Keratinocyte (primary cell): ENCODE measurements around the gene FBLN5. TPM values are rescaled to one million over a fixed set of nuclear protein-coding genes. Genes with fewer than 3 reads are reported as not detected.

ENCODE experiments used
- DNase-seq: peaks from one replicate; pipeline ENCODE4 v3.0.0-alpha.2; 2011; ENCODE audit warnings: low read depth, missing footprints, low spot score
- FAIRE-seq: peaks from 2 replicates; lab custom pipeline; 2011; peaks lifted over from hg19 to GRCh38; lab: Jason Lieb, UNC
- H2AFZ ChIP-seq: 2 replicates; pipeline ENCODE4 v1.6.0; 2012; ENCODE audit warnings: low read length, control low read depth, inconsistent platforms; ENCODE audit not compliant: control insufficient read depth
- H3K27ac ChIP-seq: 2 replicates; pipeline ENCODE4 v1.5.1; 2011; ENCODE audit warnings: low read length; ENCODE audit not compliant: control insufficient read depth, insufficient read depth
- H3K27me3 ChIP-seq: 3 replicates; pipeline ENCODE4 v1.6.0; 2011; ENCODE audit warnings: low read length; ENCODE audit not compliant: control insufficient read depth, insufficient read depth; ENCODE audit errors: extremely low read depth
- H3K36me3 ChIP-seq, 2 experiments: 2 replicates in 1 of 2; 3 replicates in 1 of 2; pipeline ENCODE4 v1.5.1; 2011; ENCODE audit warnings: low read length in 2 of 2, mild to moderate bottlenecking in 1 of 2; ENCODE audit not compliant: control insufficient read depth in 2 of 2, insufficient read depth in 2 of 2; ENCODE audit errors: extremely low read depth in 1 of 2
- H3K4me1 ChIP-seq: 3 replicates; pipeline ENCODE4 v1.5.1; 2011; ENCODE audit warnings: low read length; ENCODE audit not compliant: control insufficient read depth, insufficient read depth; ENCODE audit errors: extremely low read depth
- H3K4me2 ChIP-seq: 3 replicates; pipeline ENCODE4 v1.6.0; 2011; ENCODE audit warnings: low read depth, low read length; ENCODE audit not compliant: control insufficient read depth, insufficient read depth; ENCODE audit errors: extremely low read depth
- H3K4me3 ChIP-seq, 3 experiments: fragments of 200-600 bp in 1 of 3; sonication (generic) in 1 of 3; 2 replicates in 2 of 3; 3 replicates in 1 of 3; pipeline ENCODE4 v1.5.1; 2011 to 2016; ENCODE audit warnings: low read length in 3 of 3, mild to moderate bottlenecking in 3 of 3, control low read depth in 2 of 3, inconsistent platforms in 1 of 3, low read depth in 1 of 3, mixed read lengths in 1 of 3, mixed run types in 1 of 3, moderate library complexity in 1 of 3; ENCODE audit not compliant: control insufficient read depth in 2 of 3, insufficient read depth in 2 of 3; ENCODE audit errors: extremely low read depth in 1 of 3
- H3K79me2 ChIP-seq: 2 replicates; pipeline ENCODE4 v1.6.0; 2012; ENCODE audit warnings: low read length; ENCODE audit not compliant: control insufficient read depth, insufficient read depth
- H3K9ac ChIP-seq: 3 replicates; pipeline ENCODE4 v1.6.0; 2011; ENCODE audit warnings: low read length; ENCODE audit not compliant: control insufficient read depth, insufficient read depth; ENCODE audit errors: extremely low read depth
- H3K9me1 ChIP-seq: 3 replicates; pipeline ENCODE4 v1.6.0; 2011; ENCODE audit warnings: low read length; ENCODE audit not compliant: control insufficient read depth, insufficient read depth; ENCODE audit errors: extremely low read depth
- H3K9me3 ChIP-seq: 2 replicates; pipeline ENCODE4 v1.5.1; 2012; ENCODE audit warnings: low read depth, low read length; ENCODE audit not compliant: control insufficient read depth
- H4K20me1 ChIP-seq: 3 replicates; pipeline ENCODE4 v1.6.0; 2011; ENCODE audit warnings: low read length; ENCODE audit not compliant: control insufficient read depth, insufficient read depth; ENCODE audit errors: extremely low read depth
- EZH2 ChIP-seq: IDR thresholded peaks from one replicate; pipeline ENCODE4 v1.6.1; 2012; ENCODE audit warnings: inconsistent platforms, mild to moderate bottlenecking, low read length, moderate library complexity
- dilution Hi-C: fragments of 300-500 bp; cut with MboI; formaldehyde crosslinking; loops from one replicate; pipeline ENCODE4 v1.7.0; 2020; ENCODE audit warnings: low sequenced_read_pairs; ENCODE audit not compliant: extremely low pct_ligation_motif_present
- polyA plus RNA-seq, 5 experiments: library from polyadenylated mRNA; depleted of rRNA in 3 of 5; stranded (reverse) in 3 of 5; stranded (forward) in 1 of 5; unstranded in 1 of 5; fragments of >200 nt; gene quantifications; 1 replicate in 1 of 5; 2 replicates in 3 of 5; 3 replicates in 1 of 5; pipeline versions ENCODE4 v1.2.1 to v1.2.3, GENCODE V29; 2011 to 2012; ENCODE audit warnings: missing spikeins in 2 of 5, low read depth in 1 of 5, low replicate concordance in 1 of 5
- TF ChIP-seq, protein P1 (sequence below), 3 experiments: IDR thresholded peaks in 1 of 3; conservative IDR thresholded peaks in 1 of 3; optimal IDR thresholded peaks in 1 of 3; 2 replicates in 2 of 3; 3 replicates in 1 of 3; pipeline versions ENCODE3 to v1.5.1; 2011; ENCODE audit warnings: low read length in 3 of 3, mild to moderate bottlenecking in 3 of 3, moderate library complexity in 2 of 3, control low read depth in 1 of 3, inconsistent platforms in 1 of 3; ENCODE audit not compliant: insufficient read depth in 2 of 3; ENCODE audit errors: extremely low read depth in 1 of 3

FBLN5 gene
- polyA plus RNA-seq, 1 donor (not counting 4 experiments of a cell fraction or from before 2014, with no cell fraction given), result 0.10 TPM

GRCh38 chr14:91903070-91903469, 44.4 kb downstream of the FBLN5 start:
- Histone ChIP-seq H3K79me2 (no peaks in the 10 kb centered on the region), H3K4me1 (no peaks in the 10 kb centered on the region), H3K4me2 (no peak overlapping the region), H4K20me1 (no peaks in the 10 kb centered on the region), H3K9ac (no peak overlapping the region), H2AFZ (no peak overlapping the region), H3K27me3 (peaks cover 5% of the 10 kb centered on the region), H3K4me3 (no peak overlapping the region), H3K9me3 (no peaks in the 10 kb centered on the region), H3K36me3 (no peaks in the 10 kb centered on the region), H3K27ac (no peak overlapping the region), H3K9me1 (no peaks in the 10 kb centered on the region)
- TF ChIP-seq, protein P1, sequence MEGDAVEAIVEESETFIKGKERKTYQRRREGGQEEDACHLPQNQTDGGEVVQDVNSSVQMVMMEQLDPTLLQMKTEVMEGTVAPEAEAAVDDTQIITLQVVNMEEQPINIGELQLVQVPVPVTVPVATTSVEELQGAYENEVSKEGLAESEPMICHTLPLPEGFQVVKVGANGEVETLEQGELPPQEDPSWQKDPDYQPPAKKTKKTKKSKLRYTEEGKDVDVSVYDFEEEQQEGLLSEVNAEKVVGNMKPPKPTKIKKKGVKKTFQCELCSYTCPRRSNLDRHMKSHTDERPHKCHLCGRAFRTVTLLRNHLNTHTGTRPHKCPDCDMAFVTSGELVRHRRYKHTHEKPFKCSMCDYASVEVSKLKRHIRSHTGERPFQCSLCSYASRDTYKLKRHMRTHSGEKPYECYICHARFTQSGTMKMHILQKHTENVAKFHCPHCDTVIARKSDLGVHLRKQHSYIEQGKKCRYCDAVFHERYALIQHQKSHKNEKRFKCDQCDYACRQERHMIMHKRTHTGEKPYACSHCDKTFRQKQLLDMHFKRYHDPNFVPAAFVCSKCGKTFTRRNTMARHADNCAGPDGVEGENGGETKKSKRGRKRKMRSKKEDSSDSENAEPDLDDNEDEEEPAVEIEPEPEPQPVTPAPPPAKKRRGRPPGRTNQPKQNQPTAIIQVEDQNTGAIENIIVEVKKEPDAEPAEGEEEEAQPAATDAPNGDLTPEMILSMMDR (optimal IDR thresholded peaks at IDR 0.05 in 1 of 3, IDR thresholded peaks at IDR 0.05 in 1 of 3, conservative IDR thresholded peaks at IDR 0.05 in 1 of 3; ENCODE audit: extremely low read depth in 1 of 3, insufficient read depth in 2 of 3, low read length in 3 of 3), result no peak
- TF ChIP-seq EZH2, result no peak
- FAIRE-seq (no peak), DNase-seq (no peak)
- dilution Hi-C loops, result no loop called here

DNA sequence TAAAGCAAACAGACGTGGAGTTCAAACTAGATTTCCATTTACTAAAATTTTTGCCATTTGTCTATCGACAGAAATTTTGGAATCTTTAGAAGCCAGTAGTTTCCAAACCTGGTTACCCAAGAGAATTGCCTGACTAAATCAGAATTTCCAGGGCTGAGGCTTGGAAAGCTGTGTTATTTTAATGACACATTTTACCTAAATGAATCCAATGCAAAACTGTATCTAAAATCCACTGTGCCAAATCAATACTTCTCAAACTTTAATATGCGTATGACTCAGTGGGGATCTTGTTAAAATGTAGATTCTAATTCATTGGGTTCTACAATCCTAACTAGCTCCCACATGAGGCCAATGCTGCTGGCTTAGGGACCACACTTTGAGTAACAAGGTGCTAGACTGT, 45.2 kb downstream of the FBLN5 start:
- Histone ChIP-seq H3K36me3 (no peaks in the 10 kb centered on the region), H3K9me3 (no peaks in the 10 kb centered on the region), H4K20me1 (no peaks in the 10 kb centered on the region), H3K9ac (no peak overlapping the region), H3K4me2 (no peak overlapping the region), H3K27me3 (peaks cover 5% of the 10 kb centered on the region), H3K4me1 (no peaks in the 10 kb centered on the region), H2AFZ (no peak overlapping the region), H3K79me2 (no peaks in the 10 kb centered on the region), H3K27ac (no peak overlapping the region), H3K9me1 (no peaks in the 10 kb centered on the region), H3K4me3 (no peak overlapping the region)
- TF ChIP-seq EZH2, result no peak
- TF ChIP-seq, protein P1 (optimal IDR thresholded peaks at IDR 0.05 in 1 of 3, IDR thresholded peaks at IDR 0.05 in 1 of 3, conservative IDR thresholded peaks at IDR 0.05 in 1 of 3; ENCODE audit: extremely low read depth in 1 of 3, insufficient read depth in 2 of 3, low read length in 3 of 3), result no peak
- dilution Hi-C loops, result no loop called here
- no peak for DNase-seq
- no peak for FAIRE-seq
